ENCODE results near the gene MAPK8IP1.
"Not testable (repeated sequence)": the region's sequence is repeated elsewhere in the genome, so short reads cannot be mapped to it uniquely, and the experiment has no call there.

Gene MAPK8IP1

GRCh38 chr11:45839204-45839603 lies 46.2 kb upstream of the MAPK8IP1 start:
- H3K27ac ChIP-seq (ENCODE audit: extremely low read depth, low read depth, low read length) = no peak overlapping the region
- POLR2A ChIA-PET = no interaction called here
- CTCF ChIA-PET = no interaction called here
- TF ChIP-seq ZFHX2 (tag by site-specific recombination; conservative IDR thresholded peaks at IDR 0.05) (peak; percentile 45), ZSCAN23 (tag by site-specific recombination; IDR thresholded peaks at IDR 0.05) (no peak)
- H3K9me3 ChIP-seq (ENCODE audit: control insufficient read depth, insufficient read depth, low read depth, low read length) = no peaks in the 10 kb centered on the region
- no peaks in the 10 kb centered on the region for H3K36me3 ChIP-seq (ENCODE audit: control insufficient read depth in 2 of 2, insufficient read depth in 1 of 2, low read length in 2 of 2)
- H3K4me1 ChIP-seq (ENCODE audit: control insufficient read depth, insufficient read depth, low read length) = no peaks in the 10 kb centered on the region
- H3K4me3 ChIP-seq (ENCODE audit: low read depth, low read length) = no peak overlapping the region

DNA sequence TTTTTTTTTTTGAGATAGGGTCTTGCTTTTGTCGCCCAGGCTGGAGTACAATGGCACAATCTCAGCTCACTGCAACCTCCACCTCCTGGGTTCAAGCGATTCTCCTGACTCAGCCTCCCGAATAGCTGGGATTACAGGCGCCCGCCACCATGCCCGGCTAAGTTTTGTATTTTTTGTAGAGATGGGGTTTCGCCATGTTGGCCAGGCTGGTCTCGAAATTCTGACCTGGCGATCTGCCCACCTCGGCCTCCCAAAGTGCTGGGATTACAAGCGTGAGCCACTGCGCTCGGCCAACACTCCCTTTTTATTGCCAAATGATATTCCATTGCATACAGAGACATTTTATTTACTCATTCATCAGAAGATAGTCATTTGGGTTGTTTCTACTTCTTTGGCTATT lies 45.2 kb upstream of the MAPK8IP1 start:
- H3K27ac ChIP-seq (ENCODE audit: extremely low read depth, low read depth, low read length); CTCF ChIA-PET; H3K9me3 ChIP-seq (ENCODE audit: control insufficient read depth, insufficient read depth, low read depth, low read length); POLR2A ChIA-PET; H3K4me1 ChIP-seq (ENCODE audit: control insufficient read depth, insufficient read depth, low read length); H3K4me3 ChIP-seq (ENCODE audit: low read depth, low read length); H3K36me3 ChIP-seq (ENCODE audit: control insufficient read depth in 2 of 2, insufficient read depth in 1 of 2, low read length in 2 of 2): not testable (repeated sequence)

GRCh38 chr11:45843158-45843924 lies 42.1 kb upstream of the MAPK8IP1 start:
- Histone ChIP-seq H3K4me3 (ENCODE audit: low read depth, low read length) (no peak overlapping the region), H3K9me3 (ENCODE audit: control insufficient read depth, insufficient read depth, low read depth, low read length) (no peaks in the 10 kb centered on the region), H3K36me3 (ENCODE audit: control insufficient read depth in 2 of 2, insufficient read depth in 1 of 2, low read length in 2 of 2) (no peaks in the 10 kb centered on the region), H3K4me1 (ENCODE audit: control insufficient read depth, insufficient read depth, low read length) (no peaks in the 10 kb centered on the region), H3K27ac (ENCODE audit: extremely low read depth, low read depth, low read length) (no peak overlapping the region)
- CTCF ChIA-PET = interaction anchor here (0.5 to 2.6 kb wide), 32 partner anchors 8 to 1009 kb away, joined by 3 to 22 read pairs (median 4); partner anchors contain the start of gene PEX16
- POLR2A ChIA-PET = no interaction called here
- TF ChIP-seq GLIS1 (tag by site-specific recombination; IDR thresholded peaks at IDR 0.05) (peak; percentile 66; the same call in 1 of the 2 replicates), ZNF335 (tag by site-specific recombination; conservative IDR thresholded peaks at IDR 0.05) (peak; percentile 77), ZNF660 (tag by site-specific recombination; IDR thresholded peaks at IDR 0.05) (peak; percentile 70), ZNF692 (tag by site-specific recombination; IDR thresholded peaks at IDR 0.05) (peak; percentile 31; the same call in 1 of the 2 replicates), ZNF548 (tag by site-specific recombination; IDR thresholded peaks at IDR 0.05) (no peak), ZNF2 (tag by site-specific recombination; IDR thresholded peaks at IDR 0.05) (peak; percentile 37; the same call in 1 of the 2 replicates), SP2 (tag by site-specific recombination; IDR thresholded peaks at IDR 0.05) (peak; percentile 37; the same call in 1 of the 2 replicates), ZNF654 (tag by site-specific recombination; IDR thresholded peaks at IDR 0.05; ENCODE audit: low read depth) (peak; percentile 67), ZFP3 (tag by site-specific recombination; IDR thresholded peaks at IDR 0.05; ENCODE audit: low read depth) (no peak), KLF10 (tag by site-specific recombination; IDR thresholded peaks at IDR 0.05) (peak; percentile 25; the same call in 1 of the 2 replicates), PRDM10 (tag by site-specific recombination; IDR thresholded peaks at IDR 0.05) (peak; percentile 89), PRDM1 (tag by site-specific recombination; IDR thresholded peaks at IDR 0.05) (0 out of 2 replicates have a peak, but pooled peaks have one; percentile 46), ZNF274 (IDR thresholded peaks at IDR 0.05; ENCODE audit: low read length) (no peak), ZNF274 (tag by site-specific recombination; IDR thresholded peaks at IDR 0.05; ENCODE audit: borderline replicate concordance) (no peak), ZNF221 (tag by site-specific recombination; IDR thresholded peaks at IDR 0.05; ENCODE audit: borderline replicate concordance) (no peak), ZNF341 (tag by site-specific recombination; IDR thresholded peaks at IDR 0.05; ENCODE audit: low read depth) (peak; percentile 92), ZEB2 (tag by site-specific recombination; IDR thresholded peaks at IDR 0.05) (peak; percentile 40; the same call in 1 of the 2 replicates), ZFP37 (tag by site-specific recombination; IDR thresholded peaks at IDR 0.05) (0 out of 2 replicates have a peak, but pooled peaks have one; percentile 30), TCF7L2 (IDR thresholded peaks at IDR 0.05; ENCODE audit: borderline replicate concordance, low read depth, low read length) (peak; percentile 37; the same call in 1 of the 2 replicates), ZNF169 (tag by site-specific recombination; IDR thresholded peaks at IDR 0.05) (no peak)
- TF ChIP-seq, protein P1, sequence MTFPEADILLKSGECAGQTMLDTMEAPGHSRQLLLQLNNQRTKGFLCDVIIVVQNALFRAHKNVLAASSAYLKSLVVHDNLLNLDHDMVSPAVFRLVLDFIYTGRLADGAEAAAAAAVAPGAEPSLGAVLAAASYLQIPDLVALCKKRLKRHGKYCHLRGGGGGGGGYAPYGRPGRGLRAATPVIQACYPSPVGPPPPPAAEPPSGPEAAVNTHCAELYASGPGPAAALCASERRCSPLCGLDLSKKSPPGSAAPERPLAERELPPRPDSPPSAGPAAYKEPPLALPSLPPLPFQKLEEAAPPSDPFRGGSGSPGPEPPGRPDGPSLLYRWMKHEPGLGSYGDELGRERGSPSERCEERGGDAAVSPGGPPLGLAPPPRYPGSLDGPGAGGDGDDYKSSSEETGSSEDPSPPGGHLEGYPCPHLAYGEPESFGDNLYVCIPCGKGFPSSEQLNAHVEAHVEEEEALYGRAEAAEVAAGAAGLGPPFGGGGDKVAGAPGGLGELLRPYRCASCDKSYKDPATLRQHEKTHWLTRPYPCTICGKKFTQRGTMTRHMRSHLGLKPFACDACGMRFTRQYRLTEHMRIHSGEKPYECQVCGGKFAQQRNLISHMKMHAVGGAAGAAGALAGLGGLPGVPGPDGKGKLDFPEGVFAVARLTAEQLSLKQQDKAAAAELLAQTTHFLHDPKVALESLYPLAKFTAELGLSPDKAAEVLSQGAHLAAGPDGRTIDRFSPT (tag by site-specific recombination; IDR thresholded peaks at IDR 0.05) = peak; percentile 35; the same call in 1 of the 2 replicates

Measured in HEK293 (cell line).